Left lobe of liver (tissue), 2 donors: ENCODE results near the gene IDS. TPM values are rescaled to one million over a fixed set of nuclear protein-coding genes. Genes with fewer than 3 reads are reported as not detected.

ENCODE experiments used
- ATAC-seq: fragments of 200-7000 bp; cut with Tn5 transposase; one replicate; pipeline ENCODE4 v1.9.1; 2020; ENCODE audit warnings: mild to moderate bottlenecking, moderate library complexity
- DNase-seq: peaks from one replicate; pipeline ENCODE4 v3.0.0-alpha.2; 2020; ENCODE audit warnings: low spot score
- total RNA-seq: library from RNA; stranded (reverse); gene quantifications from one replicate; pipeline ENCODE4 v1.2.1, GENCODE V29; 2021
- donor health status: DM: no; HTN: no; CAD: no; lungs with moderate emphysema.
- donor health status: DM: no; HTN: yes; CAD: no.

The IDS gene
- total RNA-seq, 1 donor from 2014 or later, result 16.3 TPM

DNA sequence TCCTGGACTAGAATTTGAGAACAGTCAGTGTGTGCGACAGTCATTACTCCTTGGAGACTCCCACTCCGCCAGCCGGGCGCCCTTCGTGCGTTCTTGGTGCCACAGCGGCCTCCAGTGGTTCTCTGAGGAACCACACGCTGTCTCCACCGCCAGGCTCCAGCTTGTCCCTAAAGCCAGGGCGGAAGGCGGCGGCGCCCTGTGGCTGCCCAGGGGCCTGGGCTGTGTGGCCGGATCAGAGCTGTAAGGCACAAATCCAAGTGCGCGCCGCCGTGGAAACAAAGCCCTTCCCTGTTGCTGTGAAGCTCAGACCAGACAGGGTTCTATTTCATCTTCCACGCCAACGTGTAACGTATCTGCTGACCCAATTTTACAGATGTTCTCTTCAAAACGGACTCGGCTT, 34.2 kb downstream of the IDS start:
- ATAC-seq (peak; percentile 98), DNase-seq (peak; percentile 76)

DNA sequence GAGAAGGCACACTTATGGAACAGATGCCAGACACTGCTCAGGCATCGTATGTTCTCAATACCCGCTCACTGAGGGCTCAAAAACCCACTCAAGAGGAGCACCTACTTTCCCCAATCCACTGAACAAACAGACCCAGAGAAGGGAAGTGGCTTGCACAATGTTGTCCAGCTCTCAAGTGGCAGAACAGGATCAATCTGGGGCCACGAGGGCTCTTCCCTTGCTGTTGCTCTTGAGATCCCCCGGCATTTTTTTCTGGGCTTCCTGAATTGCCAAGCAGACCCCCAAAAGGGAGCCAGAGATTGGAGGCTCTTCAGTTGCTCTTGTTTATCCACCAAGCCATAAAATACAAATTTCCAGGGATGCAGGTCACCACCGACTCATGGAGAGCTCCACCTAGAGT, 35.7 kb downstream of the IDS start:
- no peak for ATAC-seq

DNA sequence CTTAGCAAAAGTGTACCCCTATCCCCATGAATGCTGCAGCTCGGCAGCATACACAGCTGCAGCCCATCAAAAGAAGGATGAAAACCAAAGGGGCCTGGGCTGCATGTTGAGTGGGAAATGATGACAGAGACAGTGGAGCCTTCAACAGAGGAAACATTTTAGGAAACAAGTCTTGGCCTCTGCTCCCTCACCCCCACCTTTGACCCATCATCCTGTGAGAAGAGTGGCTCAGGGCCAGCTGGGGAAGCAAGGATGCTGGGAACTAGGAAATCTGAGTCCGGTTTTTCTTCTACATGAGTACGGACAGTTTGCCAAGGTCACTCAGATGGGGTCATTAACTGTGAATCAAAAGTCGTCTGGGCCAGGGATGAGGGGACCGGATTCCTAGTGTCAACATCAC, 37.2 kb downstream of the IDS start:
- ATAC-seq (no peak), DNase-seq (no peak)

More for the DNA sequence above, 35.7 kb downstream of the IDS start:
- DNase-seq, result no peak

DNA sequence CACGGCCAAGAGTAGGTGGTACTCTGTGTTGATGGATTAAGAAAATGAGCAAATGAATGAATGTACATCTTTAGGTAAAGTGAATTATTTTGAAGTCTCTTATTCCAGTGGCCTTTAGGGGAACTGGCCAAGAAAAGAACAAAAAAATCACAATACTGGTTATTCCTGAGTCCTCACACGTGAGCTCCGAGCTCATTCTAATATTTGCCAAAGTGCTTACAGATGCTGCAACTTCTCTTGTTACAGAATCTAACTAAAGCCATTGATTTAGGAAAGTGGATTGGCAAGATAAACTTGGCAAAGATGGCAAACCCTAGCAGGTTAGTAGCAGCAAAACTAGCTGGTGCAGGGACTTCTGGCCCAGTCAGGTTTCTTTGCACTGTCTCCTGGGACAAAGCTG, 37.6 kb downstream of the IDS start:
- DNase-seq (no peak), ATAC-seq (no peak)

DNA sequence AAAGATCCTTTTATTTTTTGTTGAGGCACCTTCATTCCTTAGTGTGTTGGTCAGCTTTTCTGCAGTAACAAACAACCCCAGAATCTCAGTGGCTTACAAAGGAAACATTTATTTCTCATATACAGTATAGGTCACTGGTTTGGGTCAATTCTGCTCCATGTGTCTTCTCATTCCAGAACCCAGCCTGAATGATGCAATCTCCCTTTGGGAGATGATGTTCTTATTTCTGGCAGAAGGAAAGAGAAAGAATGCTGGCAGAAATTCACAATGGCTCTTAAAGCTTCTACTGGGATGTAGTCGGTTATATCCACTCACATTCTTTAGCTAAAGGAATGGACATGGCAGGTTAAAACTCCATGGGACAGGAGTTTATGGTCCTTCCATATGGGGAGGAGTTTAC, 42.3 kb downstream of the IDS start:
- DNase-seq (no peak), ATAC-seq (no peak)

DNA sequence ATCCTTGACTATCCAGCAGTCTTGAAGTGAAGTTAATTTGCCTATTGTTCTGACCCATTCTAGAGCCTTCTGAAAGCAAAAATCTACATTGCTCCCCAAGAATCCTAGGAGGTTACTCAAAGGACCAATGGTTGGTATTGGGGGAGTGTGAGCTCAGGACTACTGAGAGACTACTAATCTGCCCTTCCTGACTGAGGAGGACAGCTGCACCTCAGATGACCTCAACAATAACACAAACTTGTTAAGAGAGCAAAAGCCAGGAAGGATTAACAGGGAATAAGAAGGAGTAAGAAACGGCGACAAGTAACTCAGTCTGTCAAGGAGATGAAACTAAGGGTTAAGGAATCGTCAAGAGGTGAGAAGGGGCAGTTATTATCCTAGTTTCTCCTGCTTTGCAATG, 43.4 kb downstream of the IDS start:
- ATAC-seq (no peak), DNase-seq (no peak)

DNA sequence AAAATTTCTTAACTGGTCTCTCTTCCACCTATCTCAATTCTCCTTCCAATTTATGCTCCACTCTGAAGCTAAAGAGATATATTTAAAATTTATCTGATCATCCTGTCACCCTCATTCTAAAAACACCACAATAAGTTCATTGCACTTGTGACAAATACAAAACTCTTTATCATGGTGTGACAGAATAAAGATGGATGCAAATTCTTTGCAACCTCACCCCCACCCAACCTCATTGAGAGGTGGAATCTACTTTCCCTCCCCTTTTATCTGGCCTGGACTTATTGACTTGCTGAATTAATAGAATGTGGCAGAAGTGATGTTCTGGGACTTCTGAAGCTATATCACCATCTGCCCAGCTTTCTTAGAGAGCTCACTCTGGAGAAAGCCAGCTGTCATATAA, 46.5 kb downstream of the IDS start:
- no peak for ATAC-seq
- DNase-seq, result no peak

DNA sequence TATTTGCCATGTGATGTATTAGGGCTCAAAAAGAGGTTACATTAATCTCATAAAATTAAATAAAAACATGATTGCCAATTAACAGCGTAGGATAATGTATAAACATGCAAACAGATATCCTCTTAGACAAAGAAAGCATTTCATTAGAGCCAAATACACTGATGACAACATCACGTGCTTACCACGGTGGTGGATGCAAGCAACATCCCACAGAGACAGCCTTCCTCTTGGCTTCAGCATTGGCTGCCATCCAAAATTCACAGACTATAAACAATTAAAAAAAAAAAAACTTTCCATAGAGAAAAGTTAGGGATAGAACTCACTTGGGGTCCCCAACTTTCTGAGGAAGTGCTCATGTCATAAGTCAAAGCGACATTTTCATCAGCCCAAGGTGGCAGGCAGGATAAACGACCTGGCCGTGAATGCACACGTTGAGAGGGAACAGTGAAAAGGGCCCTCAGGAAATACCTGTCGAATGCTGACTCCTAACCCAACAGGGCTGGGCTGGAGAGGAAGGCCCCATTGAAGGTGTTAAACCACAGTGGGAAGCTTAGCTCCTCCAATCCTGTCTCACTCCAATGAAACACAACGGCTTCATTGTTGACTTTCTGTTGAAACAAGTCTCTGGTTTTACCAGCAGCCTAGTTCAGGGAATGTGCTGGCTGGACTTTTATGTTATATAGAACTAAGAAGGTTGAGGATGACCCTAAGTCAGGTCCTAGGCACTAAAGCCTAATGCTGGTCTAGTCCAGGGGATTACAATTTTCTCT, 48.4 kb downstream of the IDS start:
- ATAC-seq (no peak), DNase-seq (no peak)

DNA sequence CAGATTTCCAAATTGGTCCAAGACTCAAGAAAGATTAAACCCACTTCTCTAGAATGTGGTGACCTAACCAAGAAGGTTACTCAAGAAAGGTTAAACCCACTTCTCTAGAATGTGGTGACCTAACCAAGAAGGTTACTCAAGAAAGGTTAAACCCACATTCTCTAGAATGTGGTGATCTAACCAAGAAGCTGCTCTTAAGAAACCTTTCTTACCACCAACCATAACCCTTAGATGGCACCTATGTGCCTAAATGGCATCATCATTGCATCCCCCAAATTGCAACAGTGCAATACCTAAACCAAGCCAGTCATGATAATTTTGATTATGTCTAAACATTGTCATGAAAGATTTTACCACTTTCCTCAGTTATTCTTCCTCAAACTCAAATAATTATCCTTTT, 49.2 kb downstream of the IDS start:
- DNase-seq (no peak), ATAC-seq (no peak)

DNA sequence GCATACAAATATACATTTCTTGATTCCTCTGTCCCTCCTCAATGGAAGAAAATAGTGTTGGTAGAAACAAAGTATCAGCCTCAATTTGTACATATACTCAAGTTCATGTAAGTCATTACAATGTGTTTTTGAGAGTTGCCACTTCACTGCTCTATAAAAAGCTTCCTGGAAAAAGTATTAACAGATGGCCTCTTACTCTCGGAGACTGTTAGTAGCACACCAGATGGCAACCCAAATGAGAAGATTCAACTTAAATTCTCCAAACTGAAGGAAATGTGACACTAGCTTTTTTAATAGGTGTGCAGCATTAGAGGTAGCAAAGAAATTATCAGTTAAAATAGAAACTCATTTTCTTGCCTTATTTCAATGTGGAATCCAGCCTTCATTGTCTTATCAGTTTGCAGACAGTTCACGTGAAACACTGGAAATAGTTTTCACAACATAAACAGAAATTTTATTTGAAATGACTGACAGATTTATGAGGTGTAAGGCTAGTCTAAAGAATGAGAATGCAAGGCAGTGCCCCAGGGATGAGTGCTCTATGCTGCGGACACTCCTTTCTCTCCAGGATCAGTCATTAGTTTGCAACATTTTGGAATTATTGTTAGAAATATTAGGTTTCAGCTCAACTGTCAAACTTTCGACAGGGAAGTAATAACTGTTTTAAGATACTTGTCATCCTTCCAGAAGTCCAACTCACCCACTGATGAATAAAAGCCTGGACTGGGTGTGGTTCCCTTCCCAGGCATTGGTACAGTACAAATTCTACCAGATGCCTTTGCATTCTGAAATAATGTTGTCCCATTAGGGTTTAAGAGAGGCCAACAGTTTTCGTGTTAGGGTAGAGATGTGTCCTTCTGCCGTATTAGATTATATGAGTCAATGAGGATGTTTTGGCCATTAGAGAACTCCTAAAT, 50.9 kb downstream of the IDS start:
- ATAC-seq (no peak), DNase-seq (no peak)

DNA sequence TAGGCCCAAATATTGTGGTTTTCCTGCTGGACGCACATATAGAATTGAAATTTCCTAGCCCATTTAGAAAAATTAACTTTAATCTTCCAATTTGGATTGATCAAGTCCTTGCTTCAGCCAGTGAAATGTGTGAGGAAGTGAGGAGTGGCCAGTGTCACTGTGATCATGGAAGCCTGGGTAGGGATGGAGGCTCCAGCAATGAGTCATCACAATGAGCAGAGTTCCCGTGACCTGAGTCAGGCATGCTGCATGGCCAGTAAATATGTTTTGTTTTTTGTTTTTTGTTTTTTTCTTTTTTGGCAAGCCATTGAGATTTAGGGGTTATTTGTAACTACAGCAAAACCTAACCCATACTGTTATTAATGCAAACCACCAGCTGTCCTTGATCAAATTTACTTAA, 52.1 kb downstream of the IDS start:
- no peak for ATAC-seq

DNA sequence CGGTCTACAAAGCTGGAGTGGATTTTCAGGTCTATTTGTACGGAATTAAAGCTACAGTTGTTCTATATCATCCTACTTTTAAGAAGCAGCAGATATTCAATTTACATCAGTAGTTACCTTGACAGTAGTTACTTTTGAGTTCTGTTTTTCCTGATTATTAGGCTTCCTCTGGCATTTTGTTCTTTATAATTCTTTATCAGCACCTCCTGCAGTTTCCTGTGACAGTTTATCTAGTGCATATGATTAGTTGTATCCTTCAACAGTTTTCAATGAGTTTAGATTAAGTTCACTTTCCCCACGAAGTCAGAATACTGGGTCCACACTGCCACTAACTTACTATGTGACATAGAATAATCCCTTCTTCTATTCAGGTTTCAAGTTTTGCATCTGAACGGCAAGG, 71.7 kb downstream of the IDS start:
- no peak for DNase-seq

More for the DNA sequence above, 52.1 kb downstream of the IDS start:
- DNase-seq, result no peak

DNA sequence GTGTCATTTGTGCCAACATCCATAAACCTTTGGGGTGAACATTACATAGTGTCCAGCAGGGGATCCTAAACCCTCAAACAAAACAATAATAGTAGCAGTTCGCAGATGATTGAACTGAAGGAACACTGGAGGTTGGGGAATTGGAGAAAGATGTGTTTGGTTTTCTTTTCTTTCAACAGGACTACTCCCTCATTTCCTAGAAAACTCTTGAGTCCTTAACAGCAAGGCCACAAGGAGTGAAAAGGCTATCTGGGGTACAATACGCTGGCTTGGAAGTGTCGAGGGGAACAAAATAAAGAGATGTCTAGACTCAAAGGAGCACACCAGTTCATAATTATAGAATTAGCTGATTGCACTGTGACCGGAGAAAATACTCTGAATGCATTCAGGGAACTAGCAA, 72.1 kb downstream of the IDS start:
- DNase-seq, result no peak
- ATAC-seq, result no peak

More for the DNA sequence above, 71.7 kb downstream of the IDS start:
- no peak for ATAC-seq

Other genes with a start within 250 kb of the IDS start
- 13.5 TPM for gene EOLA1, start 35.7 kb upstream of the IDS start, total RNA-seq
- not detected for gene HSFX3, start 44.6 kb upstream of the IDS start, total RNA-seq
- not detected for gene MAGEA9B, start 82.2 kb upstream of the IDS start, total RNA-seq
- not detected for gene HSFX2, start 90.0 kb upstream of the IDS start, total RNA-seq
- gene TMEM185A, start 126.5 kb upstream of the IDS start, total RNA-seq, result 8.1 TPM
- gene MAGEA11, start 206.8 kb upstream of the IDS start, total RNA-seq, result not detected